Heart left ventricle (tissue), 16 donors: Measurements from ENCODE around the gene MEIKIN. TPM values are rescaled to one million over a fixed set of nuclear protein-coding genes. Genes with fewer than 3 reads are reported as not detected.

Experiments
- ATAC-seq, 4 donors: fragments of 200-7000 bp; cut with Tn5 transposase; one replicate each; pipeline ENCODE4 v1.9.1; 2020 to 2022; ENCODE audit warnings: moderate library complexity in 4 of 4, mild to moderate bottlenecking in 3 of 4, moderate number of reproducible peaks in 1 of 4
- DNase-seq, 5 donors: peaks; one replicate each; pipeline ENCODE4 v3.0.0-alpha.2; 2020
- H3K27ac ChIP-seq, 12 donors: fragments of 200-600 bp; sonication (generic) in 4 of 12; one replicate each; pipeline versions ENCODE4 v1.5.0 to v1.8.0; 2016 to 2022; ENCODE audit warnings: mild to moderate bottlenecking in 2 of 12
- H3K27me3 ChIP-seq, 9 donors: fragments of 200-600 bp; sonication (generic) in 2 of 9; one replicate each; pipeline versions ENCODE4 v1.5.1 to v1.8.0; 2016 to 2022; ENCODE audit warnings: mild to moderate bottlenecking in 3 of 9
- H3K36me3 ChIP-seq, 9 donors: fragments of 200-600 bp; sonication (generic) in 2 of 9; one replicate each; pipeline versions ENCODE4 v1.5.0 to v1.8.0; 2018 to 2022; ENCODE audit warnings: mild to moderate bottlenecking in 2 of 9
- H3K4me1 ChIP-seq, 12 donors: fragments of 200-600 bp; sonication (generic) in 4 of 12; one replicate each; pipeline versions ENCODE4 v1.5.0 to v1.8.0; 2016 to 2022; ENCODE audit warnings: mild to moderate bottlenecking in 3 of 12
- H3K4me3 ChIP-seq, 12 donors: fragments of 200-600 bp; sonication (generic) in 4 of 12; one replicate each; pipeline versions ENCODE4 v1.5.0 to v1.8.0; 2017 to 2022; ENCODE audit warnings: mild to moderate bottlenecking in 9 of 12, moderate library complexity in 4 of 12
- H3K9me3 ChIP-seq, 12 donors: fragments of 200-600 bp; sonication (generic) in 4 of 12; one replicate each; pipeline versions ENCODE4 v1.5.0 to v1.8.0; 2016 to 2022; ENCODE audit warnings: mild to moderate bottlenecking in 1 of 12
- POLR2A ChIP-seq, 2 donors: fragments of 450-650 bp; IDR thresholded peaks; one replicate each; pipeline ENCODE4 v1.6.1; 2017; ENCODE audit warnings: antibody characterized with exemption in 2 of 2, mild to moderate bottlenecking in 2 of 2, moderate library complexity in 2 of 2
- WGBS, 4 donors: extraction: QIAGEN DNeasy Blood & Tissue Kit in 2 of 4; methylation state at CpG; one replicate each; pipeline versions ENCODE4 v1.1.5 to v1.1.7; 2013 to 2018; 5-methylcytosine and 5-hydroxymethylcytosine counted together
- intact Hi-C, 10 donors: fragments of 100-400 bp; cut with DNase I; formaldehyde crosslinking; loops; one replicate each; pipeline versions ENCODE4 v1.11.1 to v1.14.2; 2022
- polyA plus RNA-seq, 2 donors: library from polyadenylated mRNA; stranded (reverse); fragments of 200-250 nt; gene quantifications; one replicate each; pipeline ENCODE4 v1.2.3, GENCODE V29; 2013
- total RNA-seq, 9 donors: library from RNA; depleted of rRNA in 2 of 9; stranded (reverse); fragments of >200 nt in 2 of 9; fragmentation: NEBNext Ultra II Directional in 3 of 9; extraction: Animal tissue kit (Norgen Biotek cat#: 25700) in 3 of 9; gene quantifications; one replicate each; pipeline versions ENCODE4 v1.1.0 to v1.2.4, GENCODE V29; 2016 to 2023
- TF ChIP-seq, protein P1 (sequence below), 12 donors: fragments of 200-600 bp; sonication (generic) in 4 of 12; IDR thresholded peaks; one replicate each; pipeline versions ENCODE4 v1.5.0 to v1.8.0; 2018 to 2022; ENCODE audit warnings: antibody characterized with exemption in 12 of 12, mild to moderate bottlenecking in 5 of 12
- donor health status: ischemic (EF 13 %, LVEDD 7.1; RV severe dilation, severe dysfunction).
- donor health status: healthy with polysubstance abuse.
- donor health status: DM: no; HTN: yes; CAD: no.
- donor health status: DM: no; HTN: no; CAD: no.
- donor health status: ischemic (EF 25% LVEDD 6.9; RV normal size, moderate dysfunction).
- donor health status: ischemic (EF 25% LVEDD 5.7; RV mildly dilated, moderate dysfunction).
- donor health status: healthy.
- donor health status: DM: yes; HTN: yes; CAD: no.
- donor health status: ischemic (EF 35%, LVEDD 5.7; RV mildly dilated, moderate dysfunction).
- donor health status: nonischemic (EF 11% LVEDD 7.7; RV severe dilation, severe dysfunction).
- donor health status: DM: yes; HTN: yes; CAD: no.
- donor health status: PGD.
- donor health status: ischemic (EF 29% LVEDD 5.4; RV normal size, mild dysfunction).
- donor health status: nonischemic (EF 23%, LVEDD 6.1; RV moderate dilation, normal function).

The MEIKIN gene
- total and polyA plus RNA-seq, 11 donors, result 0.07 to 0.63 TPM; not detected in 9

DNA sequence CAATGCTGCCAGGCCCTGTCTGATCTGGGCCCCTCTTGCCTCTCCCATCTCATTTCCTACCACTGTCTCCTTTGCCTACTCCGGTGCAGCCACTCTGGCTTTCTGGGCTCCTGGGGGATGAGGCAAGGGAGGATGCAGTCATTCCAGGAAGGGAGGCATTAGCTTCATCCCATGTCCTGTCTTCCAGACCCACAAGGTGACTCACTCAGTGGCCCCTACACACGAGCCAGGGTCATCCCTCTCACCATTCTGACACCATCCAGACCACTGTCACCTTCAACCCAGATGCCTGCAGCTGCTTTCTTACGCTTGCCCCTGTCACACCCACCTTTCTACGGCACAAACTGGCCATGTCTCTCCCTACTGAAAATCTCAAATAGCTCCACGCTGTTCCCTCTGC, 46.9 kb upstream of the MEIKIN start:
- Histone ChIP-seq H3K4me1 (no peaks in the 10 kb centered on the region), H3K27ac (no peak overlapping the region), H3K4me3 (no peak overlapping the region), H3K36me3 (no peaks in the 10 kb centered on the region), H3K9me3 (no peaks in the 10 kb centered on the region), H3K27me3 (no peaks in the 10 kb centered on the region)
- ATAC-seq (no peak), DNase-seq (no peak)
- 68 to 75% (median 74%) methylated on average over 5 of the region's 5 CpGs for WGBS, 4 donors
- intact Hi-C loops, result loop anchor here in 2 of 10 donors (5.0 kb wide), 2 partner anchors 170 to 410 kb away; no protein-coding TSS in a partner anchor
- TF ChIP-seq, protein P1, sequence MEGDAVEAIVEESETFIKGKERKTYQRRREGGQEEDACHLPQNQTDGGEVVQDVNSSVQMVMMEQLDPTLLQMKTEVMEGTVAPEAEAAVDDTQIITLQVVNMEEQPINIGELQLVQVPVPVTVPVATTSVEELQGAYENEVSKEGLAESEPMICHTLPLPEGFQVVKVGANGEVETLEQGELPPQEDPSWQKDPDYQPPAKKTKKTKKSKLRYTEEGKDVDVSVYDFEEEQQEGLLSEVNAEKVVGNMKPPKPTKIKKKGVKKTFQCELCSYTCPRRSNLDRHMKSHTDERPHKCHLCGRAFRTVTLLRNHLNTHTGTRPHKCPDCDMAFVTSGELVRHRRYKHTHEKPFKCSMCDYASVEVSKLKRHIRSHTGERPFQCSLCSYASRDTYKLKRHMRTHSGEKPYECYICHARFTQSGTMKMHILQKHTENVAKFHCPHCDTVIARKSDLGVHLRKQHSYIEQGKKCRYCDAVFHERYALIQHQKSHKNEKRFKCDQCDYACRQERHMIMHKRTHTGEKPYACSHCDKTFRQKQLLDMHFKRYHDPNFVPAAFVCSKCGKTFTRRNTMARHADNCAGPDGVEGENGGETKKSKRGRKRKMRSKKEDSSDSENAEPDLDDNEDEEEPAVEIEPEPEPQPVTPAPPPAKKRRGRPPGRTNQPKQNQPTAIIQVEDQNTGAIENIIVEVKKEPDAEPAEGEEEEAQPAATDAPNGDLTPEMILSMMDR (IDR thresholded peaks at IDR 0.05), result no peak
- TF ChIP-seq POLR2A (IDR thresholded peaks at IDR 0.05), result no peak

DNA sequence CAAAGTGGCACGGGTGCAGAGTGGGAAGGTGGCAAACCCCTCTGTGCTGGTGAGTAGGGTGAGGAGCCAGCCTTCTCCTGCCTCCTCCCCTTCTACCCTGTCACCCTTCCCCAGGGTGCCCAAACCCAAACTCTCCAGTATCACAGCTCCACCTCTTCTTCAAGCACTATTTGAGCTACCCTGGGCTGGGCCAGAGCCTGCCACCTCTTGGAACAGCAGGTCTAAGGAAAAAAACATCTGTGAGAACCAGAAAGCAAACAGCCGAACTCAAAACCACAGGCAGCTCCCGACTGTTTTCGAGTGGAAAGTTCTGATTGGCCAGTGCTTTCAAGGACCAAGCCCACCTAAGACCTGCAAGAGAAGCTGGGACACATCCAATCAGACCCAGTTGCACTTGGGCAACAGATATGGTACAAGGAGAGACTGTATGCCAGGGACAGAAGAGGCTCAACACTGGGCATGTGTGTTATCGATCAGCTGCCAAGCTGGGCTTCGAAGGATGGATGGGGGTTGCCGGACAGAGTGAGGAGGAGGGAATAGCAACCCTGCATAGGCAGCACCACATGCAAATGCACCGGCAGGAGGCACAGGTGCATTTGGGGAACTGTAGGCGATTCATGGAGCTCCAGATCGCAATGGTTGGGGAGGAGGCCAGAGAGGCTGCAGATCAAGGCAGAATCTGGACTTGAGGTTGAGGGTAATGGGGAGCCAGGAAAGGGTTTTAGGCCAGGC, 46.3 kb upstream of the MEIKIN start:
- H3K27me3 ChIP-seq, result no peaks in the 10 kb centered on the region
- H3K9me3 ChIP-seq, result no peaks in the 10 kb centered on the region
- WGBS, 4 donors, result 56 to 76% (median 66%) methylated on average over 10 of the region's 10 CpGs
- DNase-seq, result no peak
- ATAC-seq, result no peak
- H3K4me1 ChIP-seq, result no peaks in the 10 kb centered on the region
- no peak overlapping the region for H3K27ac ChIP-seq
- H3K4me3 ChIP-seq, result no peak overlapping the region
- intact Hi-C loops, result loop anchor here in 2 of 10 donors (5.0 kb wide), 2 partner anchors 169 to 409 kb away; no protein-coding TSS in a partner anchor
- TF ChIP-seq, protein P1 (IDR thresholded peaks at IDR 0.05), result no peak
- TF ChIP-seq POLR2A (IDR thresholded peaks at IDR 0.05), result no peak
- H3K36me3 ChIP-seq, result no peaks in the 10 kb centered on the region

DNA sequence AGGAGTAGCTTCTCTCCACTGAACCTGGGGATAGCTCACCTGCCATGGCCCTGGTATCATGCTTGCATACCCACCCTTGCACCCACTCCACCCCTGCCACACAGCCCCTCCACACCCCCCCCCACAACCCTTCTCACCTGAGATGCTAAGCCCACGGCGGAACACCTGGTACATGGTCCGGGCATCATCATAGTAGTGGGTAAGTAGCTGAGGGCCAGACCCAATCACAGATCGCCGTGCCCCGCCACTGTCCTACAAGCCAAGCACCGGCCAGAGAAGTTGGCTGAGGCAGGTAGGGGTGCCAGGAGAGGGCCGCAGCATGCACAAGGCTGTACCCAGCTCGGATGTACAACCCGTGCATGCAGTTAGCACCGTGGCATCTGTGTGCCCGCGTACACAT, 45.3 kb upstream of the MEIKIN start:
- no peaks in the 10 kb centered on the region for H3K36me3 ChIP-seq
- H3K4me3 ChIP-seq, result no peak overlapping the region
- H3K27me3 ChIP-seq, result no peaks in the 10 kb centered on the region
- DNase-seq (no peak), ATAC-seq (no peak)
- H3K27ac ChIP-seq, result no peak overlapping the region
- no peaks in the 10 kb centered on the region for H3K4me1 ChIP-seq
- intact Hi-C loops, result loop anchor here in 2 of 10 donors (5.0 kb wide), 2 partner anchors 168 to 408 kb away; no protein-coding TSS in a partner anchor
- TF ChIP-seq, protein P1 (IDR thresholded peaks at IDR 0.05), result no peak
- TF ChIP-seq POLR2A (IDR thresholded peaks at IDR 0.05), result no peak
- 90 to 99% (median 96%) methylated on average over 13 of the region's 13 CpGs for WGBS, 4 donors
- H3K9me3 ChIP-seq, result no peaks in the 10 kb centered on the region

DNA sequence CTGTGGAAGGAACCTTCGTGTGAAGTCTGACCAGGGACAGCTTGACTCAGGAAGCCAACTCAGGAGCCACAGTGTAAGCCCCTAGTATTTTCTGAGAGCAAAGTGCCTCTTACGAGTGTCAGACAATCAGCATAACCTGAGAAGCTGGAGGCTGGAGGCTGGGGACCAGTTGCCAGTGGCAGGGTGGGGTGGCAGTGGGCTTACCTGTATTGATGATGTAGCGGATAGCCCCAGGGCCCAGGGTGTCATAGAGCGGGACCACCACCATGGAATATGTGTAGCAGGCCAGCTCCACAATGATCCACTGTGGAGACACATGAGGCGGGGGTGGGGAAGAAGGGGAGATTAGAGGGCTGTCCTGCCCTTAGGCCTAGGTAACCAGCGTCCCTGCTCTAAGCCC, 43.1 kb upstream of the MEIKIN start:
- Histone ChIP-seq H3K9me3 (no peaks in the 10 kb centered on the region), H3K4me3 (no peak overlapping the region), H3K27ac (no peak overlapping the region), H3K27me3 (no peaks in the 10 kb centered on the region), H3K36me3 (no peaks in the 10 kb centered on the region), H3K4me1 (no peaks in the 10 kb centered on the region)
- intact Hi-C loops, result no loop called here
- no peak for ATAC-seq
- TF ChIP-seq POLR2A (IDR thresholded peaks at IDR 0.05), result no peak
- TF ChIP-seq, protein P1 (IDR thresholded peaks at IDR 0.05), result no peak
- WGBS, 4 donors, result 80 to 96% (median 94%) methylated on average over 2 to 6 of the region's 6 CpGs
- no peak for DNase-seq
